ENCODE measurements around the gene DCC.

The DCC gene

DNA sequence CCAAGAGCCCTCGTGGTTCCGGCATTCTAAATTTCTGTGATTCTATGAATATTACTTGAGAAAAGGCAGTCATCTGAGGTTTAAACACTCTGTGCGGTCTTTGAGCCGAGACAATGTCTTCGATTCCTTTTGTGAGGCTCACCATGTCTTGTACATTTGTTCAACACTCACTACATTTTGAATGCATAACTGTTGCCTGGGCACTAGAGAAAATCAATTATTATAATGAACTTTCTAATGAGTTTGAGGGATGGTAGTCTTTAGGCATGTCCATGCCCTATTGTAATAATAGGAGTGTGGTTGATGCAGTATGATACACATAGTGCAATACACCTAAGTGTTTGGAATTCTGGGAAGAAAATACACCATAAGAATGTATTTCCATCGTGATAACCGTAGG is 1181.1 kb downstream of the DCC start:
- no peak for DNase-seq (ENCODE audit: low read depth)

DNA sequence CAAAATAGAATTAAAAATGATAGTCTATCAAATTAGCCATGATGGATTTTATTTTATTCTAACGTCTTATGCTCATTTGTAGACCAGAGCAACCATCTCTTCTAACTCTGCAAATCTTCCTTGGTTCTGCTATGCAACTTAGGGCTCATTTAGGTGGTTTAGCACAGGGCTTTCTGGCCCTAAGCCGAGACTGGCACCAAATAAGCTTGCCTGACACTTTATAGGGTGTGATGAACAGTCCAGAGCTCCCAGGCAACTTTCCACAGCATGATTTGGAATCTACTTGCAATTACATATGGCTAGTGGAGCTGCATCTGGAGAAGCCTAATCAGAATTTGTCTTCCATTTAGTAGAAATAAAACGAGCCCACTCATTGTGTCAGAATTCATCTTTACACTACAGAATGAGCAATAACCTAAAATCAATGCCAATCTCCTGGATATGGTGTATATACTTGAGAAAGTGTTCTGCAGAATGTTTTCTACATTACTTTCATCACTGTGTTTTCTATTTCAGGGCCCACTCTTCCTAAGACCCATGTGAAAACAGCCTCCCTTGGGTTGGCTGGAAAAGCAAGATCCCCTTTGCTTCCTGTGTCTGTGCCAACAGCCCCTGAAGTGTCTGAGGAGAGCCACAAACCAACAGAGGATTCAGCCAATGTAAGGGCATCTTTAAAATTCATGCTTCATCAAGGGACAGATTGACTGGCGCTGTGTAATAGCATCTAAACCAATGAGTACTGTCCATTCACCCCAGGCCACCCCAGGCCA is 1186.3 kb downstream of the DCC start:
- DNase-seq (ENCODE audit: low read depth): no peak

- DNase-seq (ENCODE audit: low read depth): no peak
Observed at GRCh38 chr18:53527365-53527764, 1187.4 kb downstream of the DCC start.

DNA sequence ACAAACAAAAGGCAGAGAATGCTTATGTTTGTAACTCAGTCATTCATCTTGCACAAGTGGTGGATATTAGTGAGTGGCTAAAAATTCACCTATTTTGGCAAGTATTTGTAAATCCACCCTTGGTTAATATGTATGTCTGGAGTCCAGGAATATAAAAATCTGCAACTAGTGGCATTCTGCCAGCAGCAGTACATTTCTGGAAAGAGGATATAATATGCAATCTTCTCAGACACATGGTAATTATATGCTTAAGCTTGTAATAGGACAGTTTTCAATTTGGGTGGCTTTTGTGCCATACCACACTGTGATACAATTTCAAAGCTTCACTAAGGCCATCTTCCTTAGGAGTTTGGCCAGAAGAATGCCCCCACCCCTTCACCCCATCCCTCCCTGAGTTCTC is 1191.2 kb downstream of the DCC start:
- DNase-seq (ENCODE audit: low read depth): no peak

DNA sequence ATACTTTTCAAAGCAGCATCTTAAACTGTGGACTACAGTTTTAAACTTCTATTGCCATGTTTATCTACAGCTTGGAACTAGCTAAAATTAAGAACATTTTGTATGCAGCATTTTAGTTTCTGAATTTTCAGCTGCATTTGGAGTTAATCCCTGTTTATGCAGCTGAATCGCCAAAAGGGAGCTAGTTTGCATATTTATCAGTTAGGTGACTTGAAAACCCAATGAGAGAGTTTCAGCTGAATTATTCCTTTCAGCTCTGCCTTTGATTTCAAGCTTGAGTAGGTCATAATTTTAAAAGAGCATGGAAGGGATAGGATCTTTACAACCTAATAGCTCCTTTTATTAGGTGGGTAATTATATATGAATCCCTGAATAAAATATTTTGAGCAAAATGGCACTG is 1191.9 kb downstream of the DCC start:
- no peak for DNase-seq (ENCODE audit: low read depth)

DNA sequence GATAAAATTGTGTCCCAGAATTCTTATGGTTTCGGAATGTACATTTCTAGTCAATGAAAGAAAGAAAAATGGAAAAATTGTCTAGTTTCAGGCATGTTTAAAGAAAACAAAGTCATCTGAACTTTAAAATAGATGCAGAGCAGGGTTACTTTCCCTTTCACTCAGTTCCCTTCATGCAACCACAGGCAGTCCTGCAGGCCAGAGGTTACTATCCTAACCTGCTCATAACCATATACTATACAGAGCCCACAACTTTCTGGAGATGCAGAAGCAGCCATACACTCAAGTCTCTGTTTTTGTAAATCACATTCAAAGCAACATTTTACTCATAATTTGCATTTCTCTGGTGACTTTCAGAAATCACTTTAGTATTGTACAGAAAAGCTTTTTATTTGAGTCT is 1194.2 kb downstream of the DCC start:
- DNase-seq (ENCODE audit: low read depth): no peak

GRCh38 chr18:53534695-53535094 is 1194.7 kb downstream of the DCC start:
- no peak for DNase-seq (ENCODE audit: low read depth)

GRCh38 chr18:53536908-53537307 is 1196.9 kb downstream of the DCC start:
- DNase-seq (ENCODE audit: low read depth): no peak

- DNase-seq (ENCODE audit: low read depth): no peak
Observed at GRCh38 chr18:53541924-53542323, 1201.9 kb downstream of the DCC start.

DNA sequence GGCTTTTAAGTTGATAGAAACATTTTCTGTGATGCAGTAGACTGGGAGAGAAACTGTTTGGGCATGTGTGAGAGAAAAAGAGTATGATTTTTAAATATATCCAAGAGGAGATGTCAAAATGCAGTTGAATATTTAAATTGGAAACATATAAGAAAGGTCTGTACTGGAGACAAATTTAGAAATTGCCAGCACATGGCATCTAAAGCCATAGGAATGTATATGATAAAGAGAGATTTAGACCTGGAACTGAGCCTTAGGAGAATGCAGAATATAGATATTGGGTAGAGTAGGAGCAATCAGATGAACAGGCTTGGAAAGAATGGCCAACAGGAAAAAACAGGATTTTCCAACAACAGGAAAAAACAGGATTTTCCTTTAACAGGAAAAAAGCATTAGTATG is 1203.7 kb downstream of the DCC start:
- no peak for DNase-seq (ENCODE audit: low read depth)

DNA sequence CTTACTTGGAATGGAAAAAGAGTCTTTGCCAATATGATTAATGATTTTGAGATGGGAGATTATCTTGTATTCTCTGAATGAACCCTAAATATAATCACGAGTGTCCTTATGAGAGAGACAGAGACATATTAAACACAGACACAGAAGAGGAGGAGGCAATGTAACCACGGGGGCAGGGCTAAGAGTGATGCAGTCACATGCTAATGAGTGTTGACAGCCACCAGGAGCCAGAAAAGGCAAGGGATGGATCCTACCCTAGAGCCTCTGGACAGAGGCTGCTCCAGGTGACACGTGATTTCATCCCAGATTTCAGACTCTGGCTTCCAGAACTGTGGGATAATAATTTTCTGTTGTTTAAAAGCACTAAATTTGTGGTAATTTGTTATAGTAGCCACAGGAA is 1204.9 kb downstream of the DCC start:
- DNase-seq (ENCODE audit: low read depth): no peak

GRCh38 chr18:53551868-53552426 is 1212.0 kb downstream of the DCC start:
- no peak for DNase-seq (ENCODE audit: low read depth)

DNA sequence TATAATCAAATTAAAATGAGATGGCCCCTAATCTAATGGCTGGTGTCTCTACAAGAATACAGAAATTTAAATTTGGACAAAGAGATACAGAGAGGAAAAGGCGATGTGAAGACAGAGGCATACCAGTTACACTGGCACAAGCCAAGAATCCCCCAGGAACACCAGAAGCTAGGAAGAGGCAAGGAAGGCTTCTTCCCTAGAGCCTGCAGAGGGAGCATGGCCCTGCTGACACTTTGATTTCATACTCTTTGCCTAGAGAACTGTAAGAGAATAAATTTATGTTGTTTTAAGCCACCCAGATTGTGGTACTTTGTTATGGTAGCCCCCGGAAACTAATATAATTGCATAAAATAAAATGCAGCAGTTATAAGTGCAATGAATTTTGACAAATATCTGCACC is 1213.0 kb downstream of the DCC start:
- DNase-seq (ENCODE audit: low read depth): no peak

DNA sequence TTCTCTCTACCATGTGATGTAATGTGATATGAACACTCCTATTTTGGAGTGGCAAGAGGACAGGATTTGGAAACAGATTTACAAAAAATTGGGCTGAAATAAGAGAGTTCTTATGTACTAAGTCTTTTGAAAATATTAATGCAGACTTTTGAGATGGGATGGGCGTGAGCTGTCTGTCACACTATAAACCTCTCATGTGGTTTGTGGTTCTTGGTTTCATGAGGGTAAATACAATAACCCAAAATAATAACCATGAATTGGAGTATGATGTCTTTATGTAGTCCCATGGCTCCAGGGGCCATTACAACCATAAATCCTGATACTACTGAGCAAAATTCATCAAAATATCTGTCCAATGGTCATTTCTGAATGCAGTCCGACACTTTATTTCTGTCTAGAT is 1216.5 kb downstream of the DCC start:
- DNase-seq (ENCODE audit: low read depth): no peak

GRCh38 chr18:53560546-53560945 is 1220.5 kb downstream of the DCC start:
- no peak for DNase-seq (ENCODE audit: low read depth)

DNA sequence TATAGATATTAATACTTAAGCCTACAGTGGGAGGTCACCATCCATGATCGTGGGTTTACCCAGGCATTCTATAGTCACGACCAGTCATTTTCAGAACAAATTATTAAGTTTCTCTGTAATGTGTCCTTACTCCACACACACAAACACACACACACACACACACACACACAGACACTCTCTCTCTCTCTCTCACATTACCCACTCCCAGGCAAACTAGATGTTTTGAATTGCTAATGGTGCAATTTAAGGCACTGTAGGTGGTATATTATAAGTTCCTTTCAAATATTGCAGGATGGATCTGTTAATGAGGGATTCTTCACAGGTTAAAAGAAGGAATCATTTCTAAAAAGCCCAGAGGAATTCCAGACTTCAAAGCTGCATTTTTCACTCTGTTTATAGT is 1226.6 kb downstream of the DCC start:
- DNase-seq (ENCODE audit: low read depth): no peak

DNA sequence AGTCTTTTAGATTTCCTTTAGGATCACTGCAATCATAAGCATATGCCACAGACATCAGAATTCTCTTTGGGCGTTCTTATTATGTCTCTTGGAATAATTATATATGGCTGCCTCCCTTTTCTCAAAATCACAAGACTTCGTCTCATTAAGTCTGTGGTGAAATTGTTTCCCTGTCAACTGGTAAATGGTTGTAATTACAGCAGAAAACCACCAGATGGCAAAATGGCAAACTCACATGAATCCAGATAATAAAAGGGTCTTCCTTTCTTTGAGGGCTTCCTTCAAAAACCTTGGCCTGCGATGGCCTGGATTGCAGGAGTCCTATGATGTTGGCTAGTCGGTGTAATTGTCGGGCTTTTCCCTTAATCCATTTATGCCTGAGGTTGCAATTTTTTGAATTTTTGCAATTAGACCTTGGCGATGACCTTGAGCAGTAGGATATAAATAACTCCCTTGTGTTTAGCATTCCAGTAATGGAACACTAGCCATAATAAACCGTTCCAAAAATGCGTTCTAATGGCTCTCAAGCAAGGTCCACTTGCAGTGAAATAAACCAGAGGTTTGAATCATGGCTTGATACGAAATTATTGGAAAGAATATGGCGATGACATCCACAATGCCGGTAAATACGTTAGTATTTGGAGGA is 1228.1 kb downstream of the DCC start:
- no peak for DNase-seq (ENCODE audit: low read depth)

Measured in stimulated activated CD8-positive, alpha-beta memory T cell treated with anti-CD3 and anti-CD28 coated beads, Interleukin-12 subunit alpha, Interleukin-12 subunit beta, amount 100 ng/mL, for 1 hour (primary cell).